Osteoblast (primary cell): ENCODE results near the gene EFHC2. TPM values are rescaled to one million over a fixed set of nuclear protein-coding genes. Genes with fewer than 3 reads are reported as not detected.

Experiments
- DNase-seq: peaks from one replicate; pipeline ENCODE4 v3.0.0; 2011; ENCODE audit warnings: low spot score, mixed read lengths; ENCODE audit not compliant: insufficient read length; ENCODE audit errors: missing footprints
- H2AFZ ChIP-seq: 2 replicates; pipeline ENCODE4 v1.6.0; 2011; ENCODE audit warnings: mild to moderate bottlenecking, low read length
- H3K27ac ChIP-seq: 2 replicates; pipeline ENCODE4 v1.5.1; 2011; ENCODE audit warnings: mild to moderate bottlenecking, low read depth, low read length, moderate library complexity
- H3K27me3 ChIP-seq: 2 replicates; pipeline ENCODE4 v1.6.0; 2012; ENCODE audit warnings: mild to moderate bottlenecking, control low read depth, inconsistent platforms, low read length, moderate library complexity; ENCODE audit not compliant: insufficient read depth
- H3K36me3 ChIP-seq: 2 replicates; pipeline ENCODE4 v1.5.1; 2011; ENCODE audit warnings: mild to moderate bottlenecking, low read length, control low read depth, moderate library complexity; ENCODE audit not compliant: insufficient read depth
- H3K4me1 ChIP-seq: 2 replicates; pipeline ENCODE4 v1.5.1; 2011; ENCODE audit warnings: mild to moderate bottlenecking, low read length, control low read depth, moderate library complexity; ENCODE audit not compliant: insufficient read depth
- H3K4me2 ChIP-seq: 2 replicates; pipeline ENCODE4 v1.6.0; 2011; ENCODE audit warnings: mild to moderate bottlenecking, low read length; ENCODE audit not compliant: insufficient read depth
- H3K4me3 ChIP-seq: fragments of 200-600 bp; sonication (generic); 3 replicates; pipeline ENCODE4 v1.5.1; 2012; ENCODE audit warnings: mild to moderate bottlenecking, low read length, inconsistent platforms; ENCODE audit not compliant: insufficient read depth
- H3K79me2 ChIP-seq: 2 replicates; pipeline ENCODE4 v1.6.0; 2012; ENCODE audit warnings: mild to moderate bottlenecking, low read length, control low read depth, inconsistent platforms; ENCODE audit not compliant: insufficient read depth
- H3K9me3 ChIP-seq: 2 replicates; pipeline ENCODE4 v1.5.1; 2011; ENCODE audit warnings: low read depth, low read length, control low read depth
- H4K20me1 ChIP-seq: 2 replicates; pipeline ENCODE4 v1.6.0; 2012; ENCODE audit warnings: mild to moderate bottlenecking, low read length, control low read depth; ENCODE audit not compliant: insufficient read depth
- CTCF ChIP-seq: IDR thresholded peaks from 2 replicates; pipeline ENCODE4 v1.5.1; 2011; ENCODE audit warnings: mild to moderate bottlenecking, low read depth, low read length, moderate library complexity; ENCODE audit errors: extremely low read depth
- total RNA-seq: library from RNA; depleted of rRNA; stranded (reverse); fragments of >200 nt; gene quantifications from 2 replicates; pipeline ENCODE4 v1.2.3, GENCODE V29; 2012

The EFHC2 gene
- total RNA-seq, 1 donor = 3.6 TPM

GRCh38 chrX:44147130-44147529, 196.3 kb downstream of the EFHC2 start:
- peaks cover 15% of the 10 kb centered on the region for H3K27me3 ChIP-seq
- H3K4me3 ChIP-seq = no peak overlapping the region
- H4K20me1 ChIP-seq = no peaks in the 10 kb centered on the region
- no peaks in the 10 kb centered on the region for H3K36me3 ChIP-seq
- peak; percentile 13 for DNase-seq
- H3K4me2 ChIP-seq = no peak overlapping the region
- no peaks in the 10 kb centered on the region for H3K4me1 ChIP-seq
- no peak overlapping the region for H2AFZ ChIP-seq
- H3K79me2 ChIP-seq = no peaks in the 10 kb centered on the region
- no peak overlapping the region for H3K27ac ChIP-seq
- TF ChIP-seq CTCF = no peak
- H3K9me3 ChIP-seq = no peaks in the 10 kb centered on the region

DNA sequence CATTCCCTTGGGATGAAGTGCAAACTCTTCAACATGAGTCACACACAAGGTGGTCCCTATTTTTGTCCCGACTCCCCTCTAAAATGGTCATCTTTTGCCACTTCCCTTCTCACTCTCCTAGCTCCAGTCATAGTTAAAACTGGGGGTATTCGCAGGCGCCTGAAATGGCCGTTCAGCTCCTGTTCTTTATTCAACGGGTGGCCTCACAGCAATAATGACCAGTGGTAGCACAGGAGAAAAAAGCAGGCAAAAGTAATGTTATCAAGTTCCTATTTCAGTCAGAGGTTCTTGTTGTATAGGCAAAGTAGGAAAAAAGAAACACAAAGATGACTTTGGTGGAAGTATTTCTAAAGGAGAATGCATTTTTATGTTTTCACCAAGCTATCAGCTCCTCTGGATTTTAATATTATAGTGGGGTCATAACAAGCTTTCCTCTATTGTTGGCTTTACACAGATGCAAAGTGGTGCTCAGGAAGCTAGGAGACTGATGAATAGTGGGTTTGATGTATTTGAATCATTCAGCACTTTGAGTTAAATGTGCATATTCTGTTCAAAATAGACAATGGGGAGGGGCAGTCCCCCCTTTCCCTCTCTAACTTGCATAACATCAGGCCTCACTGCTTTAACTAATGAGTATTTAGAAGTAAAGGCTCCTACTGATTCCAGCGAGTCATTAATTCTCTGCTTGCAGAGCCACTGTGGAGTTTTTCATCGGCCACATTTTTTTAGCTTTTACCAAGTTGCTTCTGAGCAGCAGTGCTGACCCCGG, 199.1 kb downstream of the EFHC2 start:
- no peak for TF ChIP-seq CTCF
- no peaks in the 10 kb centered on the region for H4K20me1 ChIP-seq
- no peaks in the 10 kb centered on the region for H3K4me1 ChIP-seq
- no peaks in the 10 kb centered on the region for H3K9me3 ChIP-seq
- no peak overlapping the region for H2AFZ ChIP-seq
- peaks cover 15% of the 10 kb centered on the region for H3K27me3 ChIP-seq
- no peak overlapping the region for H3K27ac ChIP-seq
- no peaks in the 10 kb centered on the region for H3K79me2 ChIP-seq
- H3K4me2 ChIP-seq = no peak overlapping the region
- no peak for DNase-seq
- no peak overlapping the region for H3K4me3 ChIP-seq
- no peaks in the 10 kb centered on the region for H3K36me3 ChIP-seq

- H3K4me3 ChIP-seq = no peak overlapping the region
- H3K79me2 ChIP-seq = no peaks in the 10 kb centered on the region
- no peak overlapping the region for H3K4me2 ChIP-seq
- H4K20me1 ChIP-seq = no peaks in the 10 kb centered on the region
- no peak for DNase-seq
- no peak for TF ChIP-seq CTCF
- no peaks in the 10 kb centered on the region for H3K36me3 ChIP-seq
- no peaks in the 10 kb centered on the region for H3K4me1 ChIP-seq
- H2AFZ ChIP-seq = no peak overlapping the region
- no peaks in the 10 kb centered on the region for H3K9me3 ChIP-seq
- peaks cover 13% of the 10 kb centered on the region for H3K27me3 ChIP-seq
- no peak overlapping the region for H3K27ac ChIP-seq
Measured at GRCh38 chrX:44143061-44143602, 200.3 kb downstream of the EFHC2 start.

- Histone ChIP-seq H2AFZ (no peak overlapping the region), H3K36me3 (no peaks in the 10 kb centered on the region), H3K4me3 (no peak overlapping the region), H3K4me2 (no peak overlapping the region), H3K9me3 (no peaks in the 10 kb centered on the region), H3K27me3 (peaks cover 12% of the 10 kb centered on the region), H3K79me2 (no peaks in the 10 kb centered on the region), H4K20me1 (no peaks in the 10 kb centered on the region), H3K4me1 (no peaks in the 10 kb centered on the region), H3K27ac (no peak overlapping the region)
- DNase-seq = no peak
- TF ChIP-seq CTCF = no peak
Measured at GRCh38 chrX:44130189-44130588, 213.3 kb downstream of the EFHC2 start.
